Endodermal cell (in vitro differentiated cells): ENCODE measurements around the gene VRK1. TPM values are rescaled to one million over a fixed set of nuclear protein-coding genes. Genes with fewer than 3 reads are reported as not detected.

Experiments used
- DNase-seq: peaks from one replicate; pipeline ENCODE4 v3.0.0-alpha.2; 2017
- H3K27ac ChIP-seq: 2 replicates; pipeline ENCODE4 v1.5.1; 2013; ENCODE audit warnings: mild to moderate bottlenecking, low read depth, low read length, moderate library complexity
- H3K27me3 ChIP-seq: 2 replicates; pipeline ENCODE4 v1.6.1; 2013; ENCODE audit warnings: mild to moderate bottlenecking, low read length, moderate library complexity; ENCODE audit not compliant: insufficient read depth, control insufficient read depth, poor library complexity, severe bottlenecking
- H3K36me3 ChIP-seq: 2 replicates; pipeline ENCODE4 v1.7.0; 2013; ENCODE audit warnings: mild to moderate bottlenecking, low read length, moderate library complexity; ENCODE audit not compliant: control insufficient read depth, insufficient read depth
- H3K4me1 ChIP-seq: one replicate; pipeline ENCODE4 v1.7.0; 2013; ENCODE audit warnings: low read length; ENCODE audit not compliant: control insufficient read depth, insufficient read depth
- H3K4me3 ChIP-seq: 2 replicates; pipeline ENCODE4 v1.5.1; 2013; ENCODE audit warnings: mild to moderate bottlenecking, low read length, moderate library complexity
- H3K9ac ChIP-seq: 2 replicates; pipeline ENCODE4 v1.6.1; 2013; ENCODE audit warnings: mild to moderate bottlenecking, low read length, moderate library complexity; ENCODE audit not compliant: poor library complexity, severe bottlenecking; ENCODE audit errors: extremely low read depth
- H3K9me3 ChIP-seq: 2 replicates; pipeline ENCODE4 v1.6.1; 2013; ENCODE audit warnings: mild to moderate bottlenecking, low read length, moderate library complexity; ENCODE audit not compliant: control insufficient read depth
- H3K27ac Mint-ChIP-seq: 2 replicates; pipeline ENCODE4 v1.8.0; 2020; ENCODE audit warnings: mixed read lengths
- H3K27me3 Mint-ChIP-seq: 2 replicates; pipeline ENCODE4 v1.8.0; 2021; ENCODE audit warnings: mild to moderate bottlenecking, mixed read lengths; ENCODE audit not compliant: insufficient read depth
- H3K36me3 Mint-ChIP-seq: 2 replicates; pipeline ENCODE4 v1.8.0; 2020; ENCODE audit warnings: low read depth, mixed read lengths
- H3K4me1 Mint-ChIP-seq: 2 replicates; pipeline ENCODE4 v1.8.0; 2020; ENCODE audit warnings: mixed read lengths
- H3K4me3 Mint-ChIP-seq: 2 replicates; pipeline ENCODE4 v1.8.0; 2020; ENCODE audit warnings: mild to moderate bottlenecking, moderate library complexity, mixed read lengths
- H3K9me3 Mint-ChIP-seq: 2 replicates; pipeline ENCODE4 v1.8.0; 2020; ENCODE audit warnings: mild to moderate bottlenecking, mixed read lengths
- WGBS, 2 experiments: methylation state at CpG; one replicate each; pipeline versions ENCODE4 v1.1.5 to v1.1.7; 2013; ENCODE audit warnings: missing lambda C conversion rate in 2 of 2, mixed read lengths in 1 of 2; ENCODE audit not compliant: insufficient coverage in 1 of 2, insufficient read length in 1 of 2; 5-methylcytosine and 5-hydroxymethylcytosine counted together
- total RNA-seq, 2 donors: library from RNA; stranded (reverse); fragmentation: NEBNext Ultra II Directional in 1 of 2; extraction: Animal tissue kit (Norgen Biotek cat#: 25700) in 1 of 2; gene quantifications; 2 replicates in 1 of 2; 3 replicates in 1 of 2; pipeline ENCODE4 v1.2.1, GENCODE V29; 2021
- TF ChIP-seq, protein P1 (sequence below): fragments of 200-600 bp; sonication (generic); conservative IDR thresholded peaks from 2 replicates; pipeline ENCODE4 v1.5.0; 2021; ENCODE audit warnings: antibody characterized with exemption, mild to moderate bottlenecking

The VRK1 gene
- total RNA-seq, 2 donors from 2014 or later: 39.1 to 54.9 TPM

GRCh38 chr14:96838449-96838848 is 41.3 kb downstream of the VRK1 start:
- H3K4me3 ChIP-seq: no peak overlapping the region
- no peak overlapping the region for H3K27ac ChIP-seq
- no peaks in the 10 kb centered on the region for H3K9me3 ChIP-seq
- Mint-ChIP-seq H3K4me1 (no peaks in the 10 kb centered on the region), H3K36me3 (peaks cover 24% of the 10 kb centered on the region), H3K27me3 (no peaks in the 10 kb centered on the region), H3K27ac (no peak overlapping the region), H3K4me3 (no peak overlapping the region), H3K9me3 (no peaks in the 10 kb centered on the region)
- H3K36me3 ChIP-seq: peaks cover 32% of the 10 kb centered on the region
- H3K27me3 ChIP-seq: no peaks in the 10 kb centered on the region
- no peaks in the 10 kb centered on the region for H3K4me1 ChIP-seq
- no peak for DNase-seq
- WGBS, 2 experiments: 100% methylated on average over 3 of the region's 4 CpGs; no CpG with 5 or more reads in 1 of the 2 experiments
- TF ChIP-seq, protein P1, sequence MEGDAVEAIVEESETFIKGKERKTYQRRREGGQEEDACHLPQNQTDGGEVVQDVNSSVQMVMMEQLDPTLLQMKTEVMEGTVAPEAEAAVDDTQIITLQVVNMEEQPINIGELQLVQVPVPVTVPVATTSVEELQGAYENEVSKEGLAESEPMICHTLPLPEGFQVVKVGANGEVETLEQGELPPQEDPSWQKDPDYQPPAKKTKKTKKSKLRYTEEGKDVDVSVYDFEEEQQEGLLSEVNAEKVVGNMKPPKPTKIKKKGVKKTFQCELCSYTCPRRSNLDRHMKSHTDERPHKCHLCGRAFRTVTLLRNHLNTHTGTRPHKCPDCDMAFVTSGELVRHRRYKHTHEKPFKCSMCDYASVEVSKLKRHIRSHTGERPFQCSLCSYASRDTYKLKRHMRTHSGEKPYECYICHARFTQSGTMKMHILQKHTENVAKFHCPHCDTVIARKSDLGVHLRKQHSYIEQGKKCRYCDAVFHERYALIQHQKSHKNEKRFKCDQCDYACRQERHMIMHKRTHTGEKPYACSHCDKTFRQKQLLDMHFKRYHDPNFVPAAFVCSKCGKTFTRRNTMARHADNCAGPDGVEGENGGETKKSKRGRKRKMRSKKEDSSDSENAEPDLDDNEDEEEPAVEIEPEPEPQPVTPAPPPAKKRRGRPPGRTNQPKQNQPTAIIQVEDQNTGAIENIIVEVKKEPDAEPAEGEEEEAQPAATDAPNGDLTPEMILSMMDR: no peak
- H3K9ac ChIP-seq: no peak overlapping the region

- no peaks in the 10 kb centered on the region for H3K27me3 ChIP-seq
- H3K9me3 ChIP-seq: no peaks in the 10 kb centered on the region
- no peaks in the 10 kb centered on the region for H3K27me3 Mint-ChIP-seq
- H3K27ac Mint-ChIP-seq: no peak overlapping the region
- WGBS, 2 experiments: 96 to 100% methylated on average over 1 to 2 of the region's 2 CpGs
- no peak overlapping the region for H3K9ac ChIP-seq
- no peaks in the 10 kb centered on the region for H3K4me1 ChIP-seq
- TF ChIP-seq, protein P1: no peak
- no peak overlapping the region for H3K4me3 ChIP-seq
- no peaks in the 10 kb centered on the region for H3K9me3 Mint-ChIP-seq
- peaks cover 24% of the 10 kb centered on the region for H3K36me3 Mint-ChIP-seq
- DNase-seq: no peak
- peaks cover 31% of the 10 kb centered on the region for H3K36me3 ChIP-seq
- H3K27ac ChIP-seq: no peak overlapping the region
- H3K4me1 Mint-ChIP-seq: no peaks in the 10 kb centered on the region
- H3K4me3 Mint-ChIP-seq: no peak overlapping the region
These were observed 42.1 kb downstream of the VRK1 start for GRCh38 chr14:96839251-96839650.

DNA sequence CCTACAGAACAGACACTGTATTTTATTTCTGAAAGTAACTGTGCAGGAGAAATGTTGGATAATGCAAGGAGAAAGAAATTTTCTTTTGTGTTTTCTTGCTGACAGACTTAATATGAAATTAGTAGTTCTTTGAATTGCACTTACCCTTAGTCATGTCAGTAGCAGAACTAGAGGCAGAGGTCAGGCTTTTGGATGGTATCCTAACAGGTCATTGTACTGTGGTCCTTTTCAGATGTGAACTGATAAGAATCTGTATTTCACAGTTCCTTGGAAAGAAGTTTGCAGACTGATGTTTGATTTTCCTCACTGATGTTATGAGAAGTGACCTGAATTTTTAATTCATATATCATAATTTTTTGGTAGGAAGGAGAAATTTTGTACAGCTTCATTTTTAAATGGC is 46.0 kb downstream of the VRK1 start:
- Histone ChIP-seq H3K9me3 (no peaks in the 10 kb centered on the region), H3K9ac (no peak overlapping the region), H3K36me3 (peaks cover 35% of the 10 kb centered on the region), H3K4me1 (no peaks in the 10 kb centered on the region), H3K27ac (no peak overlapping the region), H3K4me3 (no peak overlapping the region), H3K27me3 (no peaks in the 10 kb centered on the region)
- no peaks in the 10 kb centered on the region for H3K9me3 Mint-ChIP-seq
- no peak overlapping the region for H3K4me3 Mint-ChIP-seq
- H3K4me1 Mint-ChIP-seq: peaks cover 7% of the 10 kb centered on the region
- no peaks in the 10 kb centered on the region for H3K27me3 Mint-ChIP-seq
- no peak overlapping the region for H3K27ac Mint-ChIP-seq
- peaks cover 33% of the 10 kb centered on the region for H3K36me3 Mint-ChIP-seq
- no peak for DNase-seq
- TF ChIP-seq, protein P1: no peak
